Measurements from ENCODE around the gene DLG2.

The DLG2 gene

DNA sequence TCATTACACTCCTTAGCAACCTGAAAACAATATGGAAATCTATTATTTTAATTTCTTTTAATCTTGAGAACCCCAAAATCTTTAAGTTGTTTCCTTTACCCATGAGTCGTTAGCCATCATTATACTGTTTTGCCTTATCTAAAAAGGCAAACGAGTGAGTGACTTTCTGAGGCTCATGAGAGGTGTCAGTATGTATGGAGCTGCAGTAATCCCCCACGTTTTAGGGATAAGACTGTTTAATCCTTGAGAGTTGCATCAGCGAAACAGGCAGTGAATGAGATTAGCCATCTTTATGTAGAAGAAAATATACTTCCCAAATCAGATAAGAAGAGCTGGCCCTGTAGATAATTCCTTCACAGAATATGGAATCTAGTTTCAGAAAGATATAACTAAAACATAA, 1147.0 kb downstream of the DLG2 start:
- TF ChIP-seq NFIC (IDR thresholded peaks at IDR 0.05) (no peak), ZBTB7A (IDR thresholded peaks at IDR 0.05; ENCODE audit: low read depth) (no peak), TAF1 (IDR thresholded peaks at IDR 0.05; ENCODE audit: low read depth) (no peak), TEAD4 (IDR thresholded peaks at IDR 0.05) (no peak), EGR1 (IDR thresholded peaks at IDR 0.05) (no peak), EP300 (IDR thresholded peaks at IDR 0.05; ENCODE audit: borderline replicate concordance) (no peak), RAD21 (IDR thresholded peaks at IDR 0.05; ENCODE audit: low read depth) (no peak), CREB1 (IDR thresholded peaks at IDR 0.05; ENCODE audit: low read depth) (no peak), REST (IDR thresholded peaks at IDR 0.05; ENCODE audit: low read depth) (no peak), FOXM1 (IDR thresholded peaks at IDR 0.05; ENCODE audit: borderline replicate concordance, low read depth) (no peak), YY1 (IDR thresholded peaks at IDR 0.05; ENCODE audit: low read depth) (no peak), CEBPB (IDR thresholded peaks at IDR 0.05) (no peak)
- TF ChIP-seq, protein P1, sequence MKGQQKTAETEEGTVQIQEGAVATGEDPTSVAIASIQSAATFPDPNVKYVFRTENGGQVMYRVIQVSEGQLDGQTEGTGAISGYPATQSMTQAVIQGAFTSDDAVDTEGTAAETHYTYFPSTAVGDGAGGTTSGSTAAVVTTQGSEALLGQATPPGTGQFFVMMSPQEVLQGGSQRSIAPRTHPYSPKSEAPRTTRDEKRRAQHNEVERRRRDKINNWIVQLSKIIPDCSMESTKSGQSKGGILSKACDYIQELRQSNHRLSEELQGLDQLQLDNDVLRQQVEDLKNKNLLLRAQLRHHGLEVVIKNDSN (IDR thresholded peaks at IDR 0.05) = no peak

- TF ChIP-seq REST (IDR thresholded peaks at IDR 0.05; ENCODE audit: low read depth) (no peak), FOXM1 (IDR thresholded peaks at IDR 0.05; ENCODE audit: borderline replicate concordance, low read depth) (no peak), CREB1 (IDR thresholded peaks at IDR 0.05; ENCODE audit: low read depth) (no peak), TCF12 (IDR thresholded peaks at IDR 0.05; ENCODE audit: low read depth) (no peak), MAX (IDR thresholded peaks at IDR 0.05) (no peak), CEBPB (IDR thresholded peaks at IDR 0.05) (no peak), EP300 (IDR thresholded peaks at IDR 0.05; ENCODE audit: borderline replicate concordance) (no peak), EGR1 (IDR thresholded peaks at IDR 0.05) (no peak), ZBTB7A (IDR thresholded peaks at IDR 0.05; ENCODE audit: low read depth) (no peak), YY1 (IDR thresholded peaks at IDR 0.05; ENCODE audit: low read depth) (no peak), TAF1 (IDR thresholded peaks at IDR 0.05; ENCODE audit: low read depth) (no peak), TEAD4 (IDR thresholded peaks at IDR 0.05) (no peak), NFIC (IDR thresholded peaks at IDR 0.05) (no peak), RAD21 (IDR thresholded peaks at IDR 0.05; ENCODE audit: low read depth) (no peak)
- TF ChIP-seq, protein P1 (IDR thresholded peaks at IDR 0.05) = no peak
These were observed 1150.6 kb downstream of the DLG2 start for GRCh38 chr11:84476581-84476980.

DNA sequence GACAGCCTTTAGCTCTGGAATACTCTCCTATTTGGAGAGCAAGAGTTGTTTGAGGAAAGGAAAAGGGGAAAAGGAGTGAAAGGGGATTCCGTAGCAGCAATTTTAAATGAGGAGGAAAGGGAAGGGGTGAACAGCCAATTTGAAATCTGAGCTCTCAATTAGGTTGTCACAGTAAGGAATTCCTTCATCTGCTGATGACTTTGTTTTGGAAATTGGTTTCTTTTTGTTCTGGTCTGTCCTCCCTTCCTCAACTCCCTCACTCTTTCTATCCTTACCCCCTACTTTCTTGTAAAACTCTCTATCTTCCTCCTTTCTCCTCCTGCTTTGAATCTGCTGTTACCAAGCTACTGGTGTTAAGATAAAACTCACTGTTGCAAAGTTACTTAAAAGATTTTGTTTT, 1155.6 kb downstream of the DLG2 start:
- TF ChIP-seq TEAD4 (IDR thresholded peaks at IDR 0.05) (no peak), EGR1 (IDR thresholded peaks at IDR 0.05) (no peak), EP300 (IDR thresholded peaks at IDR 0.05; ENCODE audit: borderline replicate concordance) (no peak), FOXM1 (IDR thresholded peaks at IDR 0.05; ENCODE audit: borderline replicate concordance, low read depth) (no peak), REST (IDR thresholded peaks at IDR 0.05; ENCODE audit: low read depth) (no peak)
- TF ChIP-seq, protein P1 (IDR thresholded peaks at IDR 0.05) = no peak

GRCh38 chr11:84468235-84468634, 1158.9 kb downstream of the DLG2 start:
- TF ChIP-seq ZBTB7A (IDR thresholded peaks at IDR 0.05; ENCODE audit: low read depth) (no peak), CREB1 (IDR thresholded peaks at IDR 0.05; ENCODE audit: low read depth) (no peak), MAX (IDR thresholded peaks at IDR 0.05) (no peak), TCF12 (IDR thresholded peaks at IDR 0.05; ENCODE audit: low read depth) (no peak), EP300 (IDR thresholded peaks at IDR 0.05; ENCODE audit: borderline replicate concordance) (no peak), YY1 (IDR thresholded peaks at IDR 0.05; ENCODE audit: low read depth) (no peak), EGR1 (IDR thresholded peaks at IDR 0.05) (no peak), NFIC (IDR thresholded peaks at IDR 0.05) (no peak), REST (IDR thresholded peaks at IDR 0.05; ENCODE audit: low read depth) (no peak), RAD21 (IDR thresholded peaks at IDR 0.05; ENCODE audit: low read depth) (no peak), TEAD4 (IDR thresholded peaks at IDR 0.05) (no peak), TAF1 (IDR thresholded peaks at IDR 0.05; ENCODE audit: low read depth) (no peak), CEBPB (IDR thresholded peaks at IDR 0.05) (no peak), FOXM1 (IDR thresholded peaks at IDR 0.05; ENCODE audit: borderline replicate concordance, low read depth) (no peak)
- TF ChIP-seq, protein P1 (IDR thresholded peaks at IDR 0.05) = no peak
